H1 (cell line): Measurements from ENCODE around the gene ORMDL1. TPM values are rescaled to one million over a fixed set of nuclear protein-coding genes. Genes with fewer than 3 reads are reported as not detected.

Experiments
- ASH2L ChIP-seq: fragments of 200-600, 300-600 bp; sonication (generic); IDR thresholded peaks from one replicate; pipeline ENCODE4 v1.7.1; 2017; ENCODE audit warnings: low read length
- ZNF274 ChIP-seq: IDR thresholded peaks from 2 replicates; pipeline ENCODE4 v1.7.0; 2012; ENCODE audit warnings: low read length, borderline replicate concordance; ENCODE audit errors: extremely low read depth
- polyA plus RNA-seq, 7 experiments: library from polyadenylated mRNA; depleted of rRNA in 3 of 7; stranded (reverse) in 5 of 7; unstranded in 2 of 7; fragments of >200 nt in 5 of 7; fragments of 200-250 nt in 2 of 7; gene quantifications; 1 replicate in 5 of 7; 2 replicates in 1 of 7; 4 replicates in 1 of 7; pipeline versions ENCODE4 v1.2.1 to v1.2.3, GENCODE V29; 2011 to 2013; ENCODE audit warnings: missing spikeins in 2 of 7, mixed read lengths in 2 of 7
- total RNA-seq: library from RNA; stranded (reverse); fragmentation: NEBNext Ultra II Directional; extraction: Animal tissue kit (Norgen Biotek cat#: 25700); gene quantifications from 2 replicates; pipeline ENCODE4 v1.2.1, GENCODE V29; 2021

Gene ORMDL1
- total and polyA plus RNA-seq, 2 of the 8 experiments (the other 6 are each of a cell fraction or from before 2014, with no cell fraction given), result 34.9 to 58.1 TPM

GRCh38 chr2:189799030-189799331, 14.8 kb upstream of the ORMDL1 start (continued):
- TF ChIP-seq ZNF274 (no peak), ASH2L (no peak)
